Fibroblast of the aortic adventitia (primary cell): ENCODE measurements around the gene MED16. TPM values are rescaled to one million over a fixed set of nuclear protein-coding genes. Genes with fewer than 3 reads are reported as not detected.

ENCODE experiments used
- DNase-seq: peaks from one replicate; pipeline ENCODE4 v3.0.0-alpha.2; 2010; ENCODE audit warnings: low read depth
- H3K4me3 ChIP-seq: 2 replicates; pipeline ENCODE4 v1.5.1; 2011; ENCODE audit warnings: low read depth, mild to moderate bottlenecking, control low read depth, low read length, moderate library complexity
- total RNA-seq: library from RNA; depleted of rRNA; stranded (reverse); fragments of >200 nt; gene quantifications from 2 replicates; pipeline ENCODE4 v1.2.3, GENCODE V29; 2012; ENCODE audit warnings: low replicate concordance
- TF ChIP-seq, protein P1 (sequence below): IDR thresholded peaks from 2 replicates; pipeline ENCODE4 v1.5.1; 2011; ENCODE audit warnings: mild to moderate bottlenecking, low read length, control low read depth, inconsistent platforms; ENCODE audit not compliant: insufficient read depth

The MED16 gene
- total RNA-seq, 1 donor = 24.5 TPM

DNA sequence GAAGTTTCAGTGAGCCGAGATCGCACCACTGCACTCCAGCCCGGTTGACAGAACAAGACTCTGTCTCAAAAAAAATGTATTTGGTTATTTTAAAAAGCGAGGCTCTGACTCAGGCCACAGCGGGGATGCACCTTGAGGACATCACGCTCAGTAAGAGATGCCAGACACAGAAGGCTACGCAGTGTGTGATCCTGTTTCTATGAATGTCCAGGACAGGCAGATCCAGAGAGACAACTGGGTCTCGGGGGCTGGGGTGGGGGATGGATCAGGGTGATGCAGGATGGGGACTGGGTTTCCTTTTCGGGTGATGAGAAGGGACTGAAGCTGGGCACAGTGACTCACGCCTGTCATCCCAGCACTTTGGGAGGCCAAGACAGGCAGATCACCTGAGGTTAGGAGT, 5.4 kb downstream of the MED16 start:
- no peak for DNase-seq
- TF ChIP-seq, protein P1, sequence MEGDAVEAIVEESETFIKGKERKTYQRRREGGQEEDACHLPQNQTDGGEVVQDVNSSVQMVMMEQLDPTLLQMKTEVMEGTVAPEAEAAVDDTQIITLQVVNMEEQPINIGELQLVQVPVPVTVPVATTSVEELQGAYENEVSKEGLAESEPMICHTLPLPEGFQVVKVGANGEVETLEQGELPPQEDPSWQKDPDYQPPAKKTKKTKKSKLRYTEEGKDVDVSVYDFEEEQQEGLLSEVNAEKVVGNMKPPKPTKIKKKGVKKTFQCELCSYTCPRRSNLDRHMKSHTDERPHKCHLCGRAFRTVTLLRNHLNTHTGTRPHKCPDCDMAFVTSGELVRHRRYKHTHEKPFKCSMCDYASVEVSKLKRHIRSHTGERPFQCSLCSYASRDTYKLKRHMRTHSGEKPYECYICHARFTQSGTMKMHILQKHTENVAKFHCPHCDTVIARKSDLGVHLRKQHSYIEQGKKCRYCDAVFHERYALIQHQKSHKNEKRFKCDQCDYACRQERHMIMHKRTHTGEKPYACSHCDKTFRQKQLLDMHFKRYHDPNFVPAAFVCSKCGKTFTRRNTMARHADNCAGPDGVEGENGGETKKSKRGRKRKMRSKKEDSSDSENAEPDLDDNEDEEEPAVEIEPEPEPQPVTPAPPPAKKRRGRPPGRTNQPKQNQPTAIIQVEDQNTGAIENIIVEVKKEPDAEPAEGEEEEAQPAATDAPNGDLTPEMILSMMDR = no peak
- no peak overlapping the region for H3K4me3 ChIP-seq

DNA sequence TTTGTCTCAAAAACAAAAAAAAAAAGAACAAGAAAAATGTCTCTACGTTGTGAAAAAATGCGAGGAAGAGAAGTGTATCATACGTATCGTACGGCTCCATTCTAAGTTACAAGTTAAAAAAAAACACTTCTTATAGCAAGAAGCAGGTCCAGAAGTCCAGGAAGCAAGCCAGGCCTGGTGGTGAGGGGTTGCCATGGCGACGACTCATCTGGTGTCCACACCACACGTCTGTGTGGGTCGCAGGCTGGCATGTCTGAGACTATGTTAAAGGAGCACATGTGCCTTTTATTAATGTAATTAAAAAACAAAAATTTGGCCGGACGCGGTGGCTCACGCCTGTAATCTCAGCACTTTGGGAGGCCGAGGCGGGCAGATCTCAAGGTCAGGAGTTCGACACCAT, 5.9 kb downstream of the MED16 start:
- TF ChIP-seq, protein P1 = peak; percentile 7
- DNase-seq = no peak
- H3K4me3 ChIP-seq = no peak overlapping the region

DNA sequence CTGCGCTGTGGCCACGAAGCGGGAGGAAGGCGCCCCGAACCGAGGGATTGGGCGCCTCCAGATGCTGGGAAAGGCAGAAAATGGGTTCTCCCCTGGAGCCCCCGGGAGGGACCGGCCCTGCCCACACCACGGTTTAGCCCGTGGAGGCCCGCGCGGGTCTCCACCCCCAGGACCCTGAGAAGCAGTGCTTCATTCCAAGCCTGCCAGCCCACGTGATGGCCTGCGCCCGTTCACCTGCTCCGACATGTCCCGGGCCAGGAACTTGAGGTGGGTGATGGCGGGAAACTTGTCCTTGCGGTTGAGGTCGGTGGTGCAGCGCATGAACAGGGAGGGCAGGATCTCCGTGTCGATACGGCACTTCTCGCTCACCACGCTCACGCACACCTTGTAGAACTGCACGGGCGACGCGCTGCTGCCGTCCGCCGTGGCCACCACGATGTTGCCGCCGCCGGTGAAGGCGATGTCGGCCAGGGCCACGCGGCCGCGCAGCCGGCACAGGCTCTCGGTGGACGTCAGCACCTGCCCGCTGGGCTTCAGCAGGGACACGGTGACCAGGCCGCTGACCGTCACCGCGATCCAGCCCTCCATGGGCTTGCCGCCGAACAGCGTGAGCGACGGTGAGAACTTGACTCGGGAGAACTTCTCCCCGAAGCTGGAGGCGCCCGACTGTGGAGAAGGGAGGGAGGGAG, 7.3 kb downstream of the MED16 start:
- TF ChIP-seq, protein P1 = no peak
- no peak for DNase-seq
- no peak overlapping the region for H3K4me3 ChIP-seq

DNA sequence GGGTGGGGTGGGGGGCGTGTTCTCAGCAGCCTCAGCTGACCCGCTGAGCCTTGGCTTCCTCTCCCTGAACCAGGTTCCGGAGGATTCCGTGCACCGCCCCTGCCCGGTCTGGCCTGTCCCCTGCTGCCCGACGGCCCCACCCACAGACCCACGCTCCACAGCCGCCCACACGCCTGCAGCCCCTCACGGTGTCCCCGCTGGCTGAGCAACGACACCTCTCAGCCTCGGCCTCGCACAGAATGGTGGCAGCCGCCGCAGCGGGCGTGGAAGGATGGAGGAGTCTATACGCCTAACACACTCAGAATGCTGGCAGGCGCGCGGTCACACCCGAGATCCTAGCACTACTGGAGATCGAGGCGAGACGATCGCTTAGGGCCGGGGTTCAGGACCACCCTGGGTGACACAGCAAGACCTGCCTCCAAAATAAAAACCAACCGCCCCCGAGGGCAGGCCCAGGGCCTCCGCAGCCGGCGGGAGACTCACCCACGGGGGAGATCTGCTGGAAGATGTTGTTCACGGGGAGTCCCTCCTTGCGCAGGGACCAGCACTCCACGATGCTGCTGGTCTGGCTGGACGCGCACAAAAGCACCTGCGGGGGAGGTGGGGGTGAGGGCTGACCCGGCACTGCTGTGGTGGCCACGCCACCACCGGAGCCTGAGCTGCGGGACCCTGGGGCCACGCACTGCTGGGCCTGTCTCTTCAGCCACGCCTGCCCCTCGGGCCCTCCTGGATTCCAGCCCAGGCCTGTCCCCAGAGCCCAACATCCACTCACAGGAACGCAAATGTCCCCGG, 8.4 kb downstream of the MED16 start:
- DNase-seq = no peak
- no peak overlapping the region for H3K4me3 ChIP-seq
- TF ChIP-seq, protein P1 = no peak

DNA sequence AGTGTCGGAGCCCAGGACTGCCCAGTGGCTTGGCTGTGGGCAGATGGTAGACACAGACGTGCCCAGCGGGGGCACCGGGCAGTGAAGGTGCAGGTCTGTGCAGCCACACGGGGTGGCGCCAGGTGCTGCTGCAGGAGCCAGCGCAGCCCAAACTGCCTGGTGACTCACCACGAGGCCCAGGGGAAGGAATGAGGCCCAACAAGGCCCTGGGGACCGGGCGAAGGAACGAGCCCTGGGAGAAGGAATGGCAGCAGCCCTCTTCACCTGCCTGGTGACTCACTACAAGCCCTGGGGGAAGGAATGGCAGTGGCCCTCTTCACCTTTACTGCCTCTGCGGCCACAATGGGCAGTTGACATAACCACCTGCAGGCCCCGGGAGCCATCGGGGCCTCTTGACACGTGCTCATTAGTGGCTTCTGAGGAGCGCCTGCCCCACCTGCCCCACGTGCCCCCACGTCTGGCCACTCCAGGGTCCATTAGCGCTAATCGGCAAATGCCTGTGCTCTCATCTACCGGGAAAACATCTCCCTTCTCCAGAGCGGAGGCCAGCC, 9.3 kb downstream of the MED16 start:
- no peak for DNase-seq
- TF ChIP-seq, protein P1 = no peak
- H3K4me3 ChIP-seq = no peak overlapping the region

DNA sequence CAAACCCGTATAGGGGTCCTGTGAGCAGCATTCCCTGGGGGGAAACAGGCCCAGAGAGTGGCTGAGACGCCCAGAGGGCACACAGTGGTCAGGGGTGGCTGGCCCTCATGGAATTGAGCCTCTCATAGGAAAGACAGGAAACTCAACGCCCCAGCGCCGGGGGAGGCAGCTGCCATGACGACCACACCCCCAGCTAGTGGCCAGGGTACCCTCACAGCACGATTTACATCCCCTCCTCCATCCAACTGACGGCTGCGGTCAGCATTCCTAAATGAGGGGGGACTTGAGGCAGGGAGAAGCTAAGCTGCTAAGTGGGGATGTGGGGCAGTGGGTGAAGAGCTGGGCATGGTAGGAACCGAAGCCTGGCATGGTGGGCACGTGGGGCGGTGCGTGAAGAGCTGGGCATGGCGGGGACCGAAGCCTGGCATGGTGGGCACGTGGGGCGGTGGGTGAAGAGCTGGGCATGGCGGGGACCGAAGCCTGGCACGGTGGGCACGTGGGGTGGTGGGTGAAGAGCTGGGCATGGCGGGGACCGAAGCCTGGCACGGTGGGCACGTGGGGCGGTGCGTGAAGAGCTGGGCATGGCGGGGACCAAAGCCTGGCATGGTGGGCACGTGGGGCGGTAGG, 10.0 kb downstream of the MED16 start:
- TF ChIP-seq, protein P1 = no peak
- no peak for DNase-seq
- H3K4me3 ChIP-seq = no peak overlapping the region
